Right lung (tissue), 5 donors: ENCODE results near the gene EML2. TPM values are rescaled to one million over a fixed set of nuclear protein-coding genes. Genes with fewer than 3 reads are reported as not detected.
"Not testable (repeated sequence)": the region's sequence is repeated elsewhere in the genome, so short reads cannot be mapped to it uniquely, and the experiment has no call there.

Experiments used
- DNase-seq, 2 donors: peaks; one replicate each; pipeline ENCODE4 v3.0.0-alpha.2; 2013
- polyA plus RNA-seq, 5 donors: library from polyadenylated mRNA; unstranded; fragments of 120-200 nt; gene quantifications; one replicate each; pipeline versions ENCODE4 v1.2.1 to v1.2.3, GENCODE V29; 2013; ENCODE audit warnings: inconsistent platforms in 1 of 5, low replicate concordance in 1 of 5; ENCODE audit not compliant: insufficient read length in 5 of 5, insufficient read depth in 1 of 5

Gene EML2
- polyA plus RNA-seq, 5 donors = 24.3 to 31.4 (median 29.8) TPM

- DNase-seq = no peak
Measured at GRCh38 chr19:45621976-45622503, 17.2 kb downstream of the EML2 start.

GRCh38 chr19:45621389-45621788, 17.8 kb downstream of the EML2 start:
- DNase-seq = no peak

GRCh38 chr19:45616704-45617017, 22.5 kb downstream of the EML2 start:
- no peak for DNase-seq

GRCh38 chr19:45615795-45616703, 23.1 kb downstream of the EML2 start:
- DNase-seq = peak; percentile 57 to 68

- not testable (repeated sequence) for DNase-seq
Measured at GRCh38 chr19:45615056-45615455, 24.1 kb downstream of the EML2 start.

GRCh38 chr19:45613926-45614725, 25.1 kb downstream of the EML2 start:
- DNase-seq = no peak

- no peak for DNase-seq
Measured at GRCh38 chr19:45608948-45609347, 30.2 kb downstream of the EML2 start.

GRCh38 chr19:45607071-45608029, 31.8 kb downstream of the EML2 start:
- peak; percentile 64 to 79 for DNase-seq

- DNase-seq = no peak
Measured at GRCh38 chr19:45601524-45602374, 37.4 kb downstream of the EML2 start, which contains the start of gene GPR4. Gene GPR4, minus strand, starts transcription at chr19:45602212. Its CDS starts 10,346 bp downstream, at chr19:45591866.

GRCh38 chr19:45601115-45601514, 38.1 kb downstream of the EML2 start:
- no peak for DNase-seq

GRCh38 chr19:45600340-45600885, 38.8 kb downstream of the EML2 start:
- DNase-seq = no peak

GRCh38 chr19:45599286-45599685, 39.9 kb downstream of the EML2 start:
- no peak for DNase-seq

GRCh38 chr19:45598267-45599001, 40.8 kb downstream of the EML2 start:
- DNase-seq = no peak

GRCh38 chr19:45597425-45598111, 41.6 kb downstream of the EML2 start:
- no peak for DNase-seq

- no peak for DNase-seq
Measured at GRCh38 chr19:45595814-45596213, 43.4 kb downstream of the EML2 start.

GRCh38 chr19:45593520-45593919, 45.7 kb downstream of the EML2 start:
- no peak for DNase-seq

GRCh38 chr19:45592366-45592765, 46.8 kb downstream of the EML2 start:
- DNase-seq = no peak

GRCh38 chr19:45591638-45592005, 47.6 kb downstream of the EML2 start:
- no peak for DNase-seq
